ENCODE results near the gene BCHE. TPM values are rescaled to one million over a fixed set of nuclear protein-coding genes. Genes with fewer than 3 reads are reported as not detected.
A peak's percentile ranks its signal among the peaks of the same experiment; 100 is the strongest.

The BCHE gene
- total RNA-seq, 1 donor from 2014 or later: 5.8 TPM

- Histone ChIP-seq H3K27me3 (ENCODE audit: low read depth) (no peaks in the 10 kb centered on the region), H3K27ac (no peak overlapping the region), H3K4me1 (no peaks in the 10 kb centered on the region), H3K36me3 (no peaks in the 10 kb centered on the region), H3K4me3 (no peak overlapping the region), H3K9me3 (no peaks in the 10 kb centered on the region)
- TF ChIP-seq CTCF (IDR thresholded peaks at IDR 0.05): no peak
- intact Hi-C loops (cut with DNase I): no loop called here
- no peak for DNase-seq
- ATAC-seq: no peak
Measured at GRCh38 chr3:165875644-165876043, 38.4 kb upstream of the BCHE start.

GRCh38 chr3:165874663-165875489 lies 37.7 kb upstream of the BCHE start:
- DNase-seq (no peak), ATAC-seq (no peak)
- no peak overlapping the region for H3K4me3 ChIP-seq
- intact Hi-C loops (cut with DNase I): no loop called here
- H3K4me1 ChIP-seq: no peaks in the 10 kb centered on the region
- H3K36me3 ChIP-seq: no peaks in the 10 kb centered on the region
- H3K9me3 ChIP-seq: no peaks in the 10 kb centered on the region
- TF ChIP-seq CTCF (IDR thresholded peaks at IDR 0.05): no peak
- H3K27ac ChIP-seq: no peak overlapping the region
- no peaks in the 10 kb centered on the region for H3K27me3 ChIP-seq (ENCODE audit: low read depth)

- no peak for DNase-seq
- Histone ChIP-seq H3K27me3 (ENCODE audit: low read depth) (no peaks in the 10 kb centered on the region), H3K4me3 (no peak overlapping the region), H3K36me3 (no peaks in the 10 kb centered on the region), H3K9me3 (no peaks in the 10 kb centered on the region), H3K4me1 (no peaks in the 10 kb centered on the region), H3K27ac (no peak overlapping the region)
- intact Hi-C loops (cut with DNase I): no loop called here
- no peak for TF ChIP-seq CTCF (IDR thresholded peaks at IDR 0.05)
- ATAC-seq: peak in 1 of 2 donors; percentile 19
Measured at GRCh38 chr3:165868088-165868487, 30.9 kb upstream of the BCHE start.

- intact Hi-C loops (cut with DNase I): no loop called here
- H3K9me3 ChIP-seq: no peaks in the 10 kb centered on the region
Measured at GRCh38 chr3:165859061-165859460, 21.8 kb upstream of the BCHE start.

GRCh38 chr3:165855581-165855980 lies 18.4 kb upstream of the BCHE start:
- intact Hi-C loops (cut with DNase I): no loop called here
- H3K36me3 ChIP-seq: no peaks in the 10 kb centered on the region
- H3K27me3 ChIP-seq (ENCODE audit: low read depth): no peaks in the 10 kb centered on the region
- no peak overlapping the region for H3K4me3 ChIP-seq
- no peaks in the 10 kb centered on the region for H3K9me3 ChIP-seq
- ATAC-seq (no peak), DNase-seq (no peak)
- no peak for TF ChIP-seq CTCF (IDR thresholded peaks at IDR 0.05)
- H3K27ac ChIP-seq: no peak overlapping the region
- H3K4me1 ChIP-seq: no peaks in the 10 kb centered on the region

More at GRCh38 chr3:165859061-165859460, 21.8 kb upstream of the BCHE start:
- TF ChIP-seq CTCF (IDR thresholded peaks at IDR 0.05): no peak
- H3K27ac ChIP-seq: no peak overlapping the region
- ATAC-seq (no peak), DNase-seq (no peak)
- H3K27me3 ChIP-seq (ENCODE audit: low read depth): no peaks in the 10 kb centered on the region
- no peak overlapping the region for H3K4me3 ChIP-seq
- H3K36me3 ChIP-seq: no peaks in the 10 kb centered on the region
- H3K4me1 ChIP-seq: no peaks in the 10 kb centered on the region

Measured in lower lobe of right lung (tissue), 2 donors.